WERI-Rb-1 (cell line): Measurements from ENCODE around the gene IL22RA2.

Experiments used
- DNase-seq: peaks from one replicate; pipeline ENCODE4 v3.0.0-alpha.2; 2020
- H3K27ac ChIP-seq: fragments of 250-450 bp; sonication (Bioruptor Pico); 2 replicates; pipeline ENCODE4 v1.5.1; 2020; ENCODE audit warnings: mild to moderate bottlenecking, moderate library complexity
- H3K27me3 ChIP-seq: fragments of 250-450 bp; sonication (Bioruptor Pico); 2 replicates; pipeline ENCODE4 v1.5.1; 2021; ENCODE audit warnings: mild to moderate bottlenecking, low read depth, moderate library complexity; ENCODE audit not compliant: insufficient read depth, severe bottlenecking
- H3K36me3 ChIP-seq: fragments of 250-450 bp; sonication (Bioruptor Pico); 2 replicates; pipeline ENCODE4 v1.5.1; 2020; ENCODE audit warnings: mild to moderate bottlenecking, moderate library complexity
- H3K4me3 ChIP-seq: 2 replicates; pipeline ENCODE4 v1.5.1; 2011; ENCODE audit warnings: low read depth, mild to moderate bottlenecking, control low read depth, low read length
- H3K9me3 ChIP-seq: fragments of 250-450 bp; sonication (Bioruptor Pico); 2 replicates; pipeline ENCODE4 v1.5.1; 2021; ENCODE audit warnings: mild to moderate bottlenecking, moderate library complexity; ENCODE audit not compliant: severe bottlenecking
- CTCF ChIP-seq: IDR thresholded peaks from 2 replicates; pipeline ENCODE4 v1.5.1; 2011; ENCODE audit warnings: low read depth, mild to moderate bottlenecking, control low read depth, inconsistent platforms, low read length

Gene IL22RA2

GRCh38 chr6:137170266-137171052, 3.0 kb downstream of the IL22RA2 start:
- TF ChIP-seq CTCF = no peak
- Histone ChIP-seq H3K4me3 (no peak overlapping the region), H3K27ac (no peak overlapping the region), H3K27me3 (no peaks in the 10 kb centered on the region), H3K9me3 (no peaks in the 10 kb centered on the region), H3K36me3 (no peaks in the 10 kb centered on the region)
- DNase-seq = no peak

- TF ChIP-seq CTCF = no peak
- peaks cover 11% of the 10 kb centered on the region for H3K9me3 ChIP-seq
- no peaks in the 10 kb centered on the region for H3K36me3 ChIP-seq
- no peak for DNase-seq
- H3K27ac ChIP-seq = no peak overlapping the region
- no peaks in the 10 kb centered on the region for H3K27me3 ChIP-seq
- no peak overlapping the region for H3K4me3 ChIP-seq
Observed at GRCh38 chr6:137167702-137168377, 5.6 kb downstream of the IL22RA2 start.

- Histone ChIP-seq H3K9me3 (peaks cover 14% of the 10 kb centered on the region), H3K36me3 (no peaks in the 10 kb centered on the region), H3K4me3 (no peak overlapping the region), H3K27ac (no peak overlapping the region), H3K27me3 (no peaks in the 10 kb centered on the region)
- DNase-seq = no peak
- no peak for TF ChIP-seq CTCF
Observed at GRCh38 chr6:137166247-137167098, 7.0 kb downstream of the IL22RA2 start.

- Histone ChIP-seq H3K27ac (no peak overlapping the region), H3K9me3 (peaks cover 14% of the 10 kb centered on the region), H3K27me3 (peaks cover 5% of the 10 kb centered on the region), H3K4me3 (no peak overlapping the region), H3K36me3 (no peaks in the 10 kb centered on the region)
- DNase-seq = peak; percentile 43
- TF ChIP-seq CTCF = peak; percentile 49; the same call in 1 of the 2 replicates
Observed at GRCh38 chr6:137165375-137166246, 7.8 kb downstream of the IL22RA2 start.

- Histone ChIP-seq H3K36me3 (no peaks in the 10 kb centered on the region), H3K4me3 (no peak overlapping the region), H3K27me3 (peaks cover 9% of the 10 kb centered on the region), H3K9me3 (peaks cover 14% of the 10 kb centered on the region), H3K27ac (no peak overlapping the region)
- no peak for TF ChIP-seq CTCF
- DNase-seq = no peak
Observed at GRCh38 chr6:137163732-137164318, 9.6 kb downstream of the IL22RA2 start.
